Endothelial cell of umbilical vein (primary cell): ENCODE results near the gene CLIC2.
"Not testable (repeated sequence)": the region's sequence is repeated elsewhere in the genome, so short reads cannot be mapped to it uniquely, and the experiment has no call there.

Source experiments
- EZH2 ChIP-seq: IDR thresholded peaks from 2 replicates; pipeline ENCODE4 v1.6.1; 2012; ENCODE audit warnings: borderline replicate concordance, low read depth, mild to moderate bottlenecking, moderate library complexity, low read length, inconsistent platforms; ENCODE audit not compliant: severe bottlenecking
- FOS ChIP-seq: IDR thresholded peaks from 2 replicates; pipeline ENCODE4 v1.6.1; 2011; ENCODE audit warnings: mild to moderate bottlenecking, low read length, moderate library complexity, borderline replicate concordance; ENCODE audit not compliant: insufficient read depth
- GATA2 ChIP-seq: IDR thresholded peaks from 2 replicates; pipeline ENCODE4 v1.7.0; 2011; ENCODE audit warnings: low read depth, mild to moderate bottlenecking, moderate library complexity, mixed read lengths, low read length; ENCODE audit not compliant: insufficient read length, insufficient read depth
- JUN ChIP-seq: IDR thresholded peaks from 2 replicates; pipeline ENCODE4 v1.6.1; 2011; ENCODE audit warnings: borderline replicate concordance, low read depth; ENCODE audit not compliant: insufficient read length, insufficient read depth
- MYC ChIP-seq: IDR thresholded peaks from one replicate; pipeline ENCODE4 v1.6.1; 2011; ENCODE audit warnings: mild to moderate bottlenecking, low read depth, low read length
- POLR2A ChIP-seq: IDR thresholded peaks from 2 replicates; pipeline ENCODE4 v1.6.1; 2012; ENCODE audit warnings: low read depth, mild to moderate bottlenecking, control low read depth, low read length
- POLR2AphosphoS5 ChIP-seq: IDR thresholded peaks from 2 replicates; pipeline ENCODE4 v1.6.1; 2012; ENCODE audit warnings: low read depth, mild to moderate bottlenecking, control low read depth, low read length, moderate library complexity; ENCODE audit not compliant: insufficient read depth
- TF ChIP-seq, protein P1 (sequence below), 2 donors: IDR thresholded peaks; 1 replicate in 1 of 2; 2 replicates in 1 of 2; pipeline ENCODE4 v1.5.1; 2011; ENCODE audit warnings: low read length in 2 of 2, mild to moderate bottlenecking in 2 of 2, moderate library complexity in 2 of 2, control low read depth in 1 of 2, inconsistent platforms in 1 of 2, low read depth in 1 of 2; ENCODE audit not compliant: insufficient read depth in 1 of 2; ENCODE audit errors: extremely low read depth in 1 of 2
- TF ChIP-seq, protein P2 (sequence below): IDR thresholded peaks from 2 replicates; pipeline ENCODE4 v1.6.1; 2011; ENCODE audit not compliant: insufficient read depth, insufficient read length

DNA sequence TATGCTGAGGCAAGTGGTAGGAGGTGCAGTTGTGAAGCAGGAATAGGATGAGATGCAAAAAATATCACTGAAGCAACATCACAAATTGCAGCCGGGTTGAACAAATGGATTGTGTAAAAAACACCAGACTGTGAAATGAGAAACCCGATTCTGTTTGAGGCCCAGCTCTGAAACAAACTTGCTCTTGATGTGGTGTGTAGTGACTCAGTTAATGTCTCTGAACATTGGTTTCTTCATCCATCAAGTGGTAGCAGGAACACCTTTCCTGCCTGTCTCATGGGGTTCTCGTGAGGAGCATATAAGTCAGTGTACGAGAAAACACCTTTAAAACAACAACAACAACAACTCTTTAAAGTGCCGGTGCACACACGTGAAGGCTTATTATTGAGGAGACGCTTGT is 29.3 kb upstream of the CLIC2 start:
- not testable (repeated sequence) for TF ChIP-seq POLR2A, EZH2, POLR2AphosphoS5, JUN, GATA2, MYC, FOS
- TF ChIP-seq, protein P1, sequence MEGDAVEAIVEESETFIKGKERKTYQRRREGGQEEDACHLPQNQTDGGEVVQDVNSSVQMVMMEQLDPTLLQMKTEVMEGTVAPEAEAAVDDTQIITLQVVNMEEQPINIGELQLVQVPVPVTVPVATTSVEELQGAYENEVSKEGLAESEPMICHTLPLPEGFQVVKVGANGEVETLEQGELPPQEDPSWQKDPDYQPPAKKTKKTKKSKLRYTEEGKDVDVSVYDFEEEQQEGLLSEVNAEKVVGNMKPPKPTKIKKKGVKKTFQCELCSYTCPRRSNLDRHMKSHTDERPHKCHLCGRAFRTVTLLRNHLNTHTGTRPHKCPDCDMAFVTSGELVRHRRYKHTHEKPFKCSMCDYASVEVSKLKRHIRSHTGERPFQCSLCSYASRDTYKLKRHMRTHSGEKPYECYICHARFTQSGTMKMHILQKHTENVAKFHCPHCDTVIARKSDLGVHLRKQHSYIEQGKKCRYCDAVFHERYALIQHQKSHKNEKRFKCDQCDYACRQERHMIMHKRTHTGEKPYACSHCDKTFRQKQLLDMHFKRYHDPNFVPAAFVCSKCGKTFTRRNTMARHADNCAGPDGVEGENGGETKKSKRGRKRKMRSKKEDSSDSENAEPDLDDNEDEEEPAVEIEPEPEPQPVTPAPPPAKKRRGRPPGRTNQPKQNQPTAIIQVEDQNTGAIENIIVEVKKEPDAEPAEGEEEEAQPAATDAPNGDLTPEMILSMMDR (IDR thresholded peaks at IDR 0.05; ENCODE audit: extremely low read depth in 1 of 2, insufficient read depth in 1 of 2, low read depth in 1 of 2, low read length in 2 of 2) = not testable (repeated sequence)
- TF ChIP-seq, protein P2, sequence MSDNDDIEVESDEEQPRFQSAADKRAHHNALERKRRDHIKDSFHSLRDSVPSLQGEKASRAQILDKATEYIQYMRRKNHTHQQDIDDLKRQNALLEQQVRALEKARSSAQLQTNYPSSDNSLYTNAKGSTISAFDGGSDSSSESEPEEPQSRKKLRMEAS = not testable (repeated sequence)
